ENCODE results near the gene CPS1.

The CPS1 gene

DNA sequence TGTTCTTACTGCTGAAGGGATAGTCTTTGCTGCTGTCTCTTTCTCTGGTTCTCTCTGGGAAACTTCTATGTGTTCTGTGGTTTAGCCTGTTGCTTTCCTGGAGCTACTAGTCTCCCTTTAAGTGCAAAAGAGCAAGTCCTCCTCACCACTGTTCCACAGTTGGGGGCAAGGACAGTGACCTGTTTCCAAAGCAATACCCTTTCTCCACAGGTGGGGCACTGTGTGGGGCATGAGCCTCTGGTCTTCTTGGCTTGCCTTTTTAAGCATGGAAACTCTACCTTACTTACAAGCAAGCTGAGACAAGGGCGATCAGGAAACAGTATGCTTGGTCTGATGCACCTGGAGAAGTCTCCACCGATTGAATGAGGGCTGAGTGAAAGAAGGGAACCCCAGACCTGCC lies 156.7 kb downstream of the CPS1 start:
- no peak for DNase-seq

DNA sequence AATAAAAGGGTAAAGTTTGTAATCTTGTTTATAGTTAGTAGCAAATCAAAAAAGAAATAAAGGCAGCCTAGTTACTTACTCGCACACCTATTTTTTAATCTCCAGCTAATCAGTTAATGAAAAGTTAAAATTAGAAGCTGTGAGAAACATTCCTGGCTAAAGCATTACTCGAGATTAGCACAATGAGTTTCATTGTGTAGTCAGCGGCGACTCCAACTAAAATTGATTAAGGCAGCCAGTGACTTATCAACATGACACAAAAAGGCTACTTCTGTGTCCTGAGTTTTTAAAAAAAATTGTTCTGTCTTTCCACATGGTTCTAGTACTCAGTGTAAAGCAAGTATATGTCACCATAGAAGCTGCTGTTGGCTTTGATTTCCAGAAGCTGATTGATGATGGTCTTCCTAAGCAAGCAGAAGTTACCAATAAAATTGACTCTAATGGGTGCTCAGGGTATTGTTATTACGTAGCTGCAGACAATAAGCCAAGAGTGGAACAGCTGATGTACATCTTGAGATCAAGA lies 159.2 kb downstream of the CPS1 start:
- DNase-seq: no peak

DNA sequence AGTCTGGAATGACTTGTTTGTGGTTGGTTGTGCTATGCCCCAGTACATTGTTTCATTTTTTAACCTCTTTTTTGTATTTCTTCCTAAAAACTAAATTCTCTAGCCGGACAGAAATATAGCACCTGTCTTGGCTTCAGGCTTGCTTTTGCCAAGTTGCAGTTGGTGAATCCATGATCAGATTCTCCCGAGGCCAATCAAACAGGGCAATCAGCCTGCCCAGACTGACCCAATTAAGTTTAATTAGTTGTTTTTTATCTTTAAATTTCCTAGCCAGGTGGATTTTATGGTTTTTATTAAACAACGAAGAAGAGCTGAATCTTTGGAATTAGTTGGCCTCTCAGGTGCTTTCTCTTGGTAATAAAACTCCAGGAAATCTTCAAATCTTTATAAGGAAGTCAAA lies 162.1 kb downstream of the CPS1 start:
- no peak for DNase-seq

- no peak for DNase-seq
These were observed 165.7 kb downstream of the CPS1 start for GRCh38 chr2:210722092-210722491.

GRCh38 chr2:210727549-210727948 lies 171.2 kb downstream of the CPS1 start:
- no peak for DNase-seq
